Measurements from ENCODE around the gene PIK3R3. TPM values are rescaled to one million over a fixed set of nuclear protein-coding genes. Genes with fewer than 3 reads are reported as not detected.

PIK3R3 gene
- total and polyA plus RNA-seq, 11 donors = 11.8 to 54.1 (median 41.9) TPM

- DNase-seq (no peak), ATAC-seq (no peak)
- peaks cover 0 to 3% (median 0%) of the 10 kb centered on the region in 12 donors for H3K9me3 ChIP-seq
- no peak overlapping the region for H3K27ac ChIP-seq
- H3K4me1 ChIP-seq = peaks cover 0 to 23% (median 12%) of the 10 kb centered on the region in 12 donors
- no peak overlapping the region for H3K4me3 ChIP-seq
- intact Hi-C loops (cut with DNase I) = loop anchor here in 1 of 10 donors (5.0 kb wide), 2 partner anchors 52 to 87 kb away; partner anchors contain the start of gene PIK3R3
- WGBS, 4 donors = 80 to 94% (median 89%) methylated on average over 3 of the region's 3 CpGs
- H3K27me3 ChIP-seq = no peaks in the 10 kb centered on the region
- no peak for TF ChIP-seq CTCF (IDR thresholded peaks at IDR 0.05)
- no peak for TF ChIP-seq POLR2A (IDR thresholded peaks at IDR 0.05)
- H3K36me3 ChIP-seq = peaks cover 0 to 38% (median 5%) of the 10 kb centered on the region in 9 donors
Observed at GRCh38 chr1:46080257-46080656, 52.2 kb downstream of the PIK3R3 start.

- ATAC-seq = no peak
- 93 to 97% (median 95%) methylated on average over 4 of the region's 4 CpGs for WGBS, 4 donors
- TF ChIP-seq POLR2A (IDR thresholded peaks at IDR 0.05) = no peak
- no peak for TF ChIP-seq CTCF (IDR thresholded peaks at IDR 0.05)
- Histone ChIP-seq H3K4me1 (peaks cover 0 to 12% (median 10%) of the 10 kb centered on the region in 12 donors), H3K36me3 (peaks cover 0 to 49% (median 14%) of the 10 kb centered on the region in 9 donors), H3K9me3 (no peaks in the 10 kb centered on the region), H3K27ac (no peak overlapping the region), H3K4me3 (no peak overlapping the region), H3K27me3 (no peaks in the 10 kb centered on the region)
- no peak for DNase-seq
- intact Hi-C loops (cut with DNase I) = loop anchor here in 1 of 10 donors (5.0 kb wide), 1 partner anchor 35 kb away; no protein-coding TSS in a partner anchor
Observed at GRCh38 chr1:46077644-46078043, 54.8 kb downstream of the PIK3R3 start.

- DNase-seq = no peak
- H3K27ac ChIP-seq = no peak overlapping the region
- peaks cover 0 to 51% (median 14%) of the 10 kb centered on the region in 9 donors for H3K36me3 ChIP-seq
- peaks cover 0 to 10% (median 3%) of the 10 kb centered on the region in 12 donors for H3K4me1 ChIP-seq
- H3K27me3 ChIP-seq = no peaks in the 10 kb centered on the region
- 80 to 86% (median 83%) methylated on average over 2 of the region's 2 CpGs for WGBS, 4 donors
- H3K9me3 ChIP-seq = no peaks in the 10 kb centered on the region
- intact Hi-C loops (cut with DNase I) = loop anchor here in 1 of 10 donors (5.0 kb wide), 1 partner anchor 36 kb away; no protein-coding TSS in a partner anchor
- no peak for ATAC-seq
- TF ChIP-seq CTCF (IDR thresholded peaks at IDR 0.05) (no peak), POLR2A (IDR thresholded peaks at IDR 0.05) (no peak)
- no peak overlapping the region for H3K4me3 ChIP-seq
Observed at GRCh38 chr1:46076343-46076742, 56.1 kb downstream of the PIK3R3 start.

GRCh38 chr1:46072975-46073374 is 59.5 kb downstream of the PIK3R3 start:
- H3K4me3 ChIP-seq = no peak overlapping the region
- H3K9me3 ChIP-seq = no peaks in the 10 kb centered on the region
- DNase-seq = no peak
- no peak overlapping the region for H3K27ac ChIP-seq
- intact Hi-C loops (cut with DNase I) = no loop called here
- H3K36me3 ChIP-seq = peaks cover 0 to 73% (median 14%) of the 10 kb centered on the region in 9 donors
- peaks cover 0 to 25% (median 0%) of the 10 kb centered on the region in 12 donors for H3K4me1 ChIP-seq
- ATAC-seq = no peak
- 92 to 99% (median 95%) methylated on average over 1 of the region's 1 CpG for WGBS, 4 donors
- no peaks in the 10 kb centered on the region for H3K27me3 ChIP-seq
- no peak for TF ChIP-seq CTCF (IDR thresholded peaks at IDR 0.05)
- TF ChIP-seq POLR2A (IDR thresholded peaks at IDR 0.05) = no peak
